Upper lobe of left lung (tissue), 6 donors: ENCODE results near the gene UBE2S. TPM values are rescaled to one million over a fixed set of nuclear protein-coding genes. Genes with fewer than 3 reads are reported as not detected.

ENCODE experiments used
- ATAC-seq, 2 donors: fragments of 200-7000 bp; cut with Tn5 transposase; one replicate each; pipeline ENCODE4 v1.9.1; 2022; ENCODE audit warnings: mild to moderate bottlenecking in 2 of 2, moderate library complexity in 2 of 2; ENCODE audit not compliant: low FRiP score in 2 of 2
- DNase-seq, 2 donors: peaks; one replicate each; pipeline ENCODE4 v3.0.0-alpha.2; 2019 to 2020
- H3K27ac ChIP-seq, 4 donors: fragments of 200-600 bp; sonication (generic); one replicate each; pipeline ENCODE4 v1.5.1; 2016 to 2019
- H3K27me3 ChIP-seq, 4 donors: fragments of 200-600 bp; sonication (generic); one replicate each; pipeline ENCODE4 v1.5.1; 2017 to 2019
- H3K36me3 ChIP-seq, 4 donors: fragments of 200-600 bp; sonication (generic); one replicate each; pipeline ENCODE4 v1.5.1; 2016 to 2019
- H3K4me1 ChIP-seq, 4 donors: fragments of 200-600 bp; sonication (generic); one replicate each; pipeline ENCODE4 v1.5.1; 2018 to 2019
- H3K4me3 ChIP-seq, 4 donors: fragments of 200-600 bp; sonication (generic); one replicate each; pipeline ENCODE4 v1.5.1; 2017 to 2019; ENCODE audit warnings: mild to moderate bottlenecking in 2 of 4, moderate library complexity in 1 of 4
- H3K9me3 ChIP-seq, 4 donors: fragments of 200-600 bp; sonication (generic); one replicate each; pipeline ENCODE4 v1.5.1; 2018 to 2019
- EP300 ChIP-seq, 4 donors: sonication (generic); formaldehyde crosslinking; IDR thresholded peaks; one replicate each; pipeline ENCODE4 v1.5.1; 2017; ENCODE audit warnings: antibody characterized with exemption in 4 of 4, control low read depth in 2 of 4
- POLR2A ChIP-seq, 4 donors: fragments of 450-650 bp; IDR thresholded peaks; one replicate each; pipeline ENCODE4 v1.5.1; 2016 to 2017; ENCODE audit warnings: antibody characterized with exemption in 4 of 4, mild to moderate bottlenecking in 2 of 4
- POLR2AphosphoS5 ChIP-seq, 2 donors: sonication (generic); formaldehyde crosslinking; IDR thresholded peaks; one replicate each; pipeline ENCODE4 v1.5.1; 2017; ENCODE audit warnings: antibody characterized with exemption in 2 of 2
- WGBS, 2 donors: methylation state at CpG; one replicate each; pipeline ENCODE4 v1.1.5; 2017 to 2018; 5-methylcytosine and 5-hydroxymethylcytosine counted together
- total RNA-seq, 6 donors: library from RNA; depleted of rRNA in 4 of 6; stranded (reverse); fragments of >200 nt in 4 of 6; gene quantifications; one replicate each; pipeline versions ENCODE4 v1.1.0 to v1.2.1, GENCODE V29; 2016 to 2021
- TF ChIP-seq, protein P1 (sequence below), 6 experiments: fragments of 450-650 bp in 4 of 6; fragments of 200-600 bp in 2 of 6; sonication (generic) in 2 of 6; IDR thresholded peaks; one replicate each; pipeline ENCODE4 v1.5.1; 2016 to 2019; ENCODE audit warnings: antibody characterized with exemption in 6 of 6
- donor health status: DM: no; HTN: no; CAD: no; lungs with moderate emphysema.
- donor health status: DM: no; HTN: yes; CAD: no; lungs with severe emphysema.

The UBE2S gene
- total RNA-seq, 6 donors from 2014 or later = 6.5 to 31.6 (median 19.0) TPM

DNA sequence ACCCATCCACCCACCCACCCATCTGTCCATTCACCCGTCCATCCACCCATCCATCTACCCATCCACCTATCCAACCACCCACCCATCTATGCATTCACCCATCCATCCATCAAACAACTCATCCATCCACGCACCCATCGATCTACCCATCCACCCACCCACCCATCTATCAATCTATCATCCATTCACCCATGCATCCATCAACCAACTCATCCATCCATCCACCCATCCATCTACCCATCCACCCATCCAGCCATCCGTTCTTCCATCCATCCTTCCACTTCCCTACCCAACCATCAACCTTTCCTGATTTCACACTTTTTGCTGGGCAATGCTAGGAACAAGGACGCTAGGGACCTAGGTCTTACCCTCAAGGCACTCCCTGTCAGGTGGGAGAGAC is 25.6 kb downstream of the UBE2S start:
- peaks cover 0 to 3% (median 0%) of the 10 kb centered on the region in 4 donors for H3K27me3 ChIP-seq
- DNase-seq (no peak), ATAC-seq (no peak)
- no peaks in the 10 kb centered on the region for H3K9me3 ChIP-seq
- peaks cover 0 to 6% (median 0%) of the 10 kb centered on the region in 4 donors for H3K36me3 ChIP-seq
- TF ChIP-seq POLR2A (IDR thresholded peaks at IDR 0.05) (no peak), POLR2AphosphoS5 (IDR thresholded peaks at IDR 0.05) (no peak), EP300 (IDR thresholded peaks at IDR 0.05) (no peak)
- TF ChIP-seq, protein P1, sequence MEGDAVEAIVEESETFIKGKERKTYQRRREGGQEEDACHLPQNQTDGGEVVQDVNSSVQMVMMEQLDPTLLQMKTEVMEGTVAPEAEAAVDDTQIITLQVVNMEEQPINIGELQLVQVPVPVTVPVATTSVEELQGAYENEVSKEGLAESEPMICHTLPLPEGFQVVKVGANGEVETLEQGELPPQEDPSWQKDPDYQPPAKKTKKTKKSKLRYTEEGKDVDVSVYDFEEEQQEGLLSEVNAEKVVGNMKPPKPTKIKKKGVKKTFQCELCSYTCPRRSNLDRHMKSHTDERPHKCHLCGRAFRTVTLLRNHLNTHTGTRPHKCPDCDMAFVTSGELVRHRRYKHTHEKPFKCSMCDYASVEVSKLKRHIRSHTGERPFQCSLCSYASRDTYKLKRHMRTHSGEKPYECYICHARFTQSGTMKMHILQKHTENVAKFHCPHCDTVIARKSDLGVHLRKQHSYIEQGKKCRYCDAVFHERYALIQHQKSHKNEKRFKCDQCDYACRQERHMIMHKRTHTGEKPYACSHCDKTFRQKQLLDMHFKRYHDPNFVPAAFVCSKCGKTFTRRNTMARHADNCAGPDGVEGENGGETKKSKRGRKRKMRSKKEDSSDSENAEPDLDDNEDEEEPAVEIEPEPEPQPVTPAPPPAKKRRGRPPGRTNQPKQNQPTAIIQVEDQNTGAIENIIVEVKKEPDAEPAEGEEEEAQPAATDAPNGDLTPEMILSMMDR (IDR thresholded peaks at IDR 0.05) = no peak
- WGBS, 2 donors = 99 to 100% methylated on average over 5 of the region's 5 CpGs
- no peak overlapping the region for H3K27ac ChIP-seq
- no peak overlapping the region for H3K4me3 ChIP-seq
- peaks cover 22 to 28% (median 22%) of the 10 kb centered on the region in 4 donors for H3K4me1 ChIP-seq

DNA sequence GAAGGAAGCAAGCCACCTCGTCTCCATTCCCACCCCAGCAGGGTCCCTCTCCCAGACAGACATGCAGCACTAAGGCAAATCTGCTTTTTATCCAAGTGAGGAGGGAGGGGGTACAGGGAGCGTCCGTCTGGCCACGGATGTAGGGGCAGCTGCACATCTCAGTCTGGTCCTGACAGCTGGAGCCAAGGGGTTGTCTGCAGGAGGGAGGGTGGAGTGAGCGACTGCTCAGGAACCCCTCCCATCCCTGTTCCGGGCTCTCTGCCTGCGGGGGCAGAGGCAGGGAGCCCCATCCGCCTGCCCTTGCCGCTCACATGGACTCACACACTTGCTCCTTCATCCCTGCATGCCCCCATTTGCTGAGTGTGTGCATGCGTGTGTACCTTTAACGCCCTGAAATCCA is 28.4 kb downstream of the UBE2S start:
- no peak overlapping the region for H3K4me3 ChIP-seq
- H3K27me3 ChIP-seq = peaks cover 0 to 11% (median 3%) of the 10 kb centered on the region in 4 donors
- DNase-seq = no peak
- no peaks in the 10 kb centered on the region for H3K9me3 ChIP-seq
- H3K4me1 ChIP-seq = peaks cover 7 to 17% (median 13%) of the 10 kb centered on the region in 4 donors
- no peak for ATAC-seq
- TF ChIP-seq POLR2A (IDR thresholded peaks at IDR 0.05) (no peak), EP300 (IDR thresholded peaks at IDR 0.05) (no peak), POLR2AphosphoS5 (IDR thresholded peaks at IDR 0.05) (no peak)
- TF ChIP-seq, protein P1 (IDR thresholded peaks at IDR 0.05) = no peak
- no peak overlapping the region for H3K27ac ChIP-seq
- WGBS, 2 donors = 65 to 66% methylated on average over 7 to 11 of the region's 11 CpGs
- no peaks in the 10 kb centered on the region for H3K36me3 ChIP-seq

DNA sequence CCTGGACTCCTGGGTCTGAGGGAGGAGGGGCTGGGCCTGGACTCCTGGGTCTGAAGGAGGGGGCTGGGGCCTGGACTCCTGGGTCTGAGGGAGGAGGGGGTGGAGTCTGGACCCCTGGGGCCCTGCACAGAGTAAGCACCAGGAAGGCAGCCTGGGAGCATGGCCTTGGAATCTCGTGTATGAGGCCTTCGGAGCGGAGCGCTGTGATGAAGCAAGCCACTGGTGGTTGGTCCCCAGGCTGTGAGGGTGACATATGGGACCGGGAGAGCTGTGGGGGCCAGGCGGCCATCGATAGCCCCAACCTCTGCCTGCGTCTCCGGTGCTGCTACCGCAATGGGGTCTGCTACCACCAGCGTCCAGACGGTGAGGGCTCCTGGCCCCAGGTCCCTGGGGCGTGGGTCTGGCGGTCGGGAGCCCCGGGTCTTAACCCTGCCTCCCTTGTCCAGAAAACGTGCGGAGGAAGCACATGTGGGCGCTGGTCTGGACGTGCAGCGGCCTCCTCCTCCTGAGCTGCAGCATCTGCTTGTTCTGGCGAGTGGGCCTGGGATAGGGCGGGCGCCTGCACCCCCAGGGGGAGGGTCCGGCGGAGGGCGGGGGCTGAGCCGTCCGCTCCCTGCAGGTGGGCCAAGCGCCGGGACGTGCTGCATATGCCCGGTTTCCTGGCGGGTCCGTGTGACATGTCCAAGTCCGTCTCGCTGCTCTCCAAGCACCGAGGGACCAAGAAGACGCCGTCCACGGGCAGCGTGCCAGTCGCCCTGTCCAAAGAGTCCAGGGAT is 30.0 kb downstream of the UBE2S start:
- TF ChIP-seq POLR2A (IDR thresholded peaks at IDR 0.05) (no peak), EP300 (IDR thresholded peaks at IDR 0.05) (no peak), POLR2AphosphoS5 (IDR thresholded peaks at IDR 0.05) (no peak)
- TF ChIP-seq, protein P1 (IDR thresholded peaks at IDR 0.05) = no peak
- Histone ChIP-seq H3K9me3 (no peaks in the 10 kb centered on the region), H3K4me1 (peaks cover 0 to 9% (median 8%) of the 10 kb centered on the region in 4 donors), H3K36me3 (no peaks in the 10 kb centered on the region), H3K27ac (no peak overlapping the region), H3K4me3 (no peak overlapping the region), H3K27me3 (peaks cover 0 to 23% (median 8%) of the 10 kb centered on the region in 4 donors)
- peak in 1 of 2 donors; percentile 83 for DNase-seq
- WGBS, 2 donors = 38 to 41% methylated on average over 13 to 34 of the region's 43 CpGs
- ATAC-seq = no peak

DNA sequence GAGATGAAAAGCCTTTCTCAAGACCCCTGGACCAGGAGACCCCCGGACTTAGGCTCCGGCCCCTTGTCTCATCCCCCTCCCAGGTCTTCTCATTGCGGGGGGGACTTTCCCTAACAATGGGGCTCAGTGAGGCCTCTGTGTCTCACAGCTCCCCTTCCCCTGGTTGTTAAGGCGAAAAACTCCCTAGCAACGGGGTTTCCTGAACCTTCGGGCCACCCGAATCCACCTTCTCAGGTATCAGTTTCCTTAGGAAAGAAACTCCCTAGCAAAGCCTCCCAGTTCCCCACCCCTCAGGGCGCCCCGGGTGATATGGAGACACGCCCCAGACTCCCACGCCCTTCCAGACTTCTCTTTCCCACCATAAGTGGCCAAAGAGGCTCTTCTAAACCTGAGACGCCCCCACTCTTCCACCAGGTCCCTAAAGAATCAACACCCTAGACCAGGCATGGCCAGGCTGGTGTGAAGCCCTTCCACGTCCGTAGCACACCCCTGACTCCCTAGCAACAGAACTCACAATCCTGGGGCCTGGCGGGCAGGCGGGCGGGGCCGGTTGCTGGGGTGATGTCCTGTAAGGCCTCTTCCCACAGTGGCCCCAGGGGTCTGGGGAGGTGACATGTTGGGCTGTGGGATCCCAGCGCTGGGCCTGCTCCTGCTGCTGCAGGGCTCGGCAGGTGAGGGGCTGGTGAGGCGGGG is 31.2 kb downstream of the UBE2S start, which contains the start of gene TMEM190:
Gene TMEM190, plus strand, starts transcription at position 586 of the 693 bp plus-strand sequence. Its CDS starts 28 bp downstream, at position 614.
- ATAC-seq = no peak

More for the DNA sequence above, 31.2 kb downstream of the UBE2S start, which contains the start of gene TMEM190:
- no peak for TF ChIP-seq EP300 (IDR thresholded peaks at IDR 0.05)
- no peak for TF ChIP-seq POLR2AphosphoS5 (IDR thresholded peaks at IDR 0.05)
- TF ChIP-seq, protein P1 (IDR thresholded peaks at IDR 0.05) = no peak
- no peak for TF ChIP-seq POLR2A (IDR thresholded peaks at IDR 0.05)
- 40 to 42% methylated on average over 18 of the region's 21 CpGs for WGBS, 2 donors
- peak in 1 of 2 donors; percentile 85 for DNase-seq
- Histone ChIP-seq H3K9me3 (no peaks in the 10 kb centered on the region), H3K27ac (no peak within 1 kb of the TSS), H3K36me3 (no peaks in the 10 kb centered on the region), H3K4me1 (peaks cover 0 to 9% (median 8%) of the 10 kb centered on the region in 4 donors), H3K27me3 (peaks cover 0 to 30% (median 13%) of the 10 kb centered on the region in 4 donors), H3K4me3 (no peak within 1 kb of the TSS)
